22Rv1 (cell line): ENCODE data around the gene NCOR2.

ENCODE experiments used
- CTCF ChIP-seq: fragments of 450-650 bp; IDR thresholded peaks from 2 replicates; pipeline ENCODE4 v1.5.1; 2017; ENCODE audit warnings: mild to moderate bottlenecking
- ZFX ChIP-seq: fragments of 450-650 bp; IDR thresholded peaks from 2 replicates; pipeline ENCODE4 v1.6.1; 2017; ENCODE audit warnings: antibody characterized with exemption, borderline replicate concordance

GRCh38 chr12:124523071-124523470, 44.3 kb downstream of the NCOR2 start:
- no peak for TF ChIP-seq CTCF
- TF ChIP-seq ZFX, result no peak
